Epidermal melanocyte (primary cell): ENCODE results near the gene DRC1.
"Not testable (repeated sequence)": the region's sequence is repeated elsewhere in the genome, so short reads cannot be mapped to it uniquely, and the experiment has no call there.

Source experiments
- DNase-seq: peaks from one replicate; pipeline ENCODE4 v3.0.0; 2011; ENCODE audit warnings: low spot score; ENCODE audit not compliant: insufficient read length

The DRC1 gene

DNA sequence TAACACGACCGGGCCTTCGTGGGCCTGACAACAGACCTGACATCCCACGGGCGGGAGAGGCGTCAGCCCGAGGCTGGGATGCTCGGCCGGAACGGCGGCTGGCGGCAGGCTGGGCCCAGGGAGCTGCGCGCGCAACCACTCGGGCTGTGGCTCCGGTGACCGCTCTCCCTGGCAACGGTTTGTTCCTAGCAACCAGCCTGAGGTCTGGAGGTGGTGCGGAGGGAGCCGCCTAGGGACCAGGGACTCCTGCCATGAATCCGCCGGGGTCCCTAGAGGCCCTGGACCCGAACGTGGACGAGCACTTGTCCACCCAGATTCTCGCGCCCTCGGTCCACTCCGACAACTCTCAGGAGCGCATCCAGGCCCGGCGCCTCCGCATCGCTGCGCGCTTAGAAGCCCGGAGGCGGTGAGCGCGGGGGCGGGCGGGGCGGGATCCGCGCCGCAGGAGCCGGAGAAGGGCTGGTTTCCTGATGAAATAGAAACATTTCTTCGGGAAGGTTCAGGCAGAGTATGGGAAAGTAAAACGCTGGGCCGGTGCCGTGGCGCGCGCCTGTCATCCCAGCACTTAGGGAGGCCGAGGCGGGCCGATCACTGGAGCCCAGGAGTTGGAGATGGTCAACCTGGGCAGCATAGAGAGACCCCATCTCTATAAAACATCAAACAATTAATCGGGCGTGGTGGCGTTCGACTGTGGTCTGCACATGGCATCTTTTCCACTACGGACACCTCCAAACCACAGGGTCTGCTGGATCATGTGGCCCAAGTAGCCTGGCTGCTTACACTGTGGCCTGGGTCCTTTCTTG, at the start of gene DRC1:
TSS of gene DRC1 (plus strand) at position 182 of the 803 bp plus-strand sequence. CDS start at position 252, 70 bp downstream.
- peak; percentile 61 for DNase-seq

DNA sequence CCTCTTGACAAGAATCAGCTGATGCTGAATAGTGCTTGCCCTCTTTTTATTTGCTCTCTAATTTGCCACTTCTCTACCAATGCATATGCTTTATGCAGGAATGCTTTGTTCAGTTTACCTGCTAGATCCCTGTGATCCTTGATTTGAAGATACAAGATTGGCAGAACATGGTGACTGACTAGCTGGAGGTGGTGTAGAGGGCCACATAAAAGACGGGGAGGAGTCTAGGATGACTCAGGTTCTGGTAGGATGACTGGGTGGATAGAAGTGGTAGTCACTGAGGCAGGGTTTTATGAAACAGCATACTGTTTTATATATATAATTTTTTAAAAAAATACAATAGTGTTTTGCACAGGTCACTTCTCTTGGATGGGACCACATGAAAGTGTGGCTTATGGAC, 48.8 kb upstream of the DRC1 start:
- no peak for DNase-seq

- DNase-seq = not testable (repeated sequence)
These were observed 47.3 kb upstream of the DRC1 start for GRCh38 chr2:26354469-26354868.

GRCh38 chr2:26355038-26355995, 46.4 kb upstream of the DRC1 start:
- no peak for DNase-seq

GRCh38 chr2:26356111-26356510, 45.6 kb upstream of the DRC1 start:
- no peak for DNase-seq

DNA sequence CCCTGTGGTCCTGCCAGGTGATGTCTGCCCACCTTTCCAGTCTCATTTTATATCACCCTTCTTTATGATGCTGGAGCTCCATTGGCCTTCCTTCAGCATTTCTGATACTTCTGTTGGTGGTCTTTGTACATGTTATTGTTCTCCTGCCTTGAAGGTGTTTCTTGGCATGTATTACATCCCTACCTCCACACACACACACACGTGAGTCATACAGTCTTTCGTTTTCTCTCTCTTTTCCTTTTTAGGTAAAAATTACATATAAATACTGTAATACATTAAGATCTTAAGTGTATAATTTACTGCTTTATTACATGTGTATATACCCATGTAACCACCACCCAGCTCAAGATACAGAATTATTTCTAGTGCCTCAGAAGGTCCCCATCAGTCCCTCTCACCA, 44.9 kb upstream of the DRC1 start:
- DNase-seq = no peak

DNA sequence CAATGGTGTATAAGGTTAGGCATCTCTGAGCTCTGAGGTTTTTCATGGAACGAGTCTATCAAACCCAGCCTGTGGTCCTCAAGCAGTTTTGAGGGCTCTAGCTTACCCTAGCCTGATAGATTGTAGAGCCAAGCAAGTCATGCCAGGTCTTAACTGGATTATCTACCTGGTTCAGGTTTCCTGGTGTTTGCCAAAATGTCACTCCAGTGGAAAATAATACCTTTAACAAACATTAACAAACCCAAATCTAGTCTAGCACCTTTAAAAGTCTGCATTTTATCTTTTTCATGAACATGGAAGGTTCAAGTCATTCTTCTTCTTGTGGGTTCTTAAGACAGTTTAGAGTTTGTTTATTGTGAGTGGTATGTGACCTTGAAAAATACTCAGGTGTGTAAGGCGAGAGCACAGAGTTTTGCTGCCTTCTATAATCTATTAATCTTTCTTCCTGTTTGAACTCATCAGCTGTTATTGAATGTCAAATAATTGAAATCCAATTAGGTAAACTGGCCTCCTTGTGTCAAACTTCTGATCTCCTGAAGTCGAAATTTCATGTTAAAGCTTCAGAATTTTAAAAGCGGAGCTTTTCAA, 41.7 kb upstream of the DRC1 start:
- no peak for DNase-seq

DNA sequence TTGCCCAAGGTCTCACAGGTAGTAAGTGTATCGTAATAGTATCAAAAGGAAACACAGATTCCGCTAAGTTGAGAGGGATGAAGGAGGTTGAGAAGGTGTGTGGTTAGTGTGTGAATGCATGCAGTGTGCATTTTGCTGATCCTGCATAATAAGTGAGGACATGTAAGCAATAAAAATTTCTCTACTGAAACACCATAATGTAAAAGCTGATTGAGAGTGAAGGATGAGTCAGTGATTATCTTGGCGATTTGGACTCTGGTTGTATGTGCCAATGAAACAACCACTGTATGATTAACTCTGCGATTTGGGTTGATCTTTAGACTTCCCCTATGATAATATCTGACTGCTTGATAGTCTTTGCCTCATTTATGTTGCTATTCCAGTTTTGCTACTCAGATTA, 38.4 kb upstream of the DRC1 start:
- no peak for DNase-seq

- DNase-seq = no peak
These were observed 37.8 kb upstream of the DRC1 start for GRCh38 chr2:26363958-26364357.

DNA sequence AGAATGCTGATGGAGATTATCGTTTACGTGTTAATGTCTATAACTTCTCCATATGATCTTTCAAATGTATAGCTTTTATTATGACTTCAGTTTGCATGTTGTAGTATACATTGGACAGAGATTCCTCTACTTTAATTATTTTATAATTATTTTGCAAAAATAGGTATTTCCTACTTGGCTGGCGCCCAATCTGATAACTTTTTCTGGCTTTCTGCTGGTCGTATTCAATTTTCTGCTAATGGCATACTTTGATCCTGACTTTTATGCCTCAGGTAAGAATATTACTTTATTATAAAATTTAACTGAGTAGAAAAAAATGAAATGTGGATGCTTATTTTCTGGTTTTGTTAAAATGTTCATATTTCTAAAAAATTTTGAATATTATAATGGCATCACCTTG, 37.1 kb upstream of the DRC1 start:
- DNase-seq = no peak

- DNase-seq = no peak
These were observed 34.8 kb upstream of the DRC1 start for GRCh38 chr2:26366957-26367356.

DNA sequence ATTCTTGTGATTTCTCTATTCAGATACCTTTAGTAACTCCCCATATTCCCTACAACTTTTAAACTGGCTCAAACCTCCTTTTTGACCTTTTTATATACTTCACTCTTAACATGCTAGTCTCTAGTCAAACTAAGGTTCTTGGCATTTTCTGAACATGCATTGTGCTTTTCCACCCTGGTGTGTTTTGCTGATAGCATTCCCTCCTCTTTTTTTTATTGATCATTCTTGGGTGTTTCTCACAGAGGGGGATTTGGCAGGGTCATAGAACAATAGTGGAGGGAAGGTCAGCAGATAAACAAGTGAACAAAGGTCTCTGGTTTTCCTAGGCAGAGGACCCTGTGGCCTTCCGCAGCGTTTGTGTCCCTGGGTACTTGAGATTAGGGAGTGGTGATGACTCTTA, 32.1 kb upstream of the DRC1 start:
- DNase-seq = not testable (repeated sequence)

- DNase-seq = not testable (repeated sequence)
These were observed 30.8 kb upstream of the DRC1 start for GRCh38 chr2:26370909-26371308.

DNA sequence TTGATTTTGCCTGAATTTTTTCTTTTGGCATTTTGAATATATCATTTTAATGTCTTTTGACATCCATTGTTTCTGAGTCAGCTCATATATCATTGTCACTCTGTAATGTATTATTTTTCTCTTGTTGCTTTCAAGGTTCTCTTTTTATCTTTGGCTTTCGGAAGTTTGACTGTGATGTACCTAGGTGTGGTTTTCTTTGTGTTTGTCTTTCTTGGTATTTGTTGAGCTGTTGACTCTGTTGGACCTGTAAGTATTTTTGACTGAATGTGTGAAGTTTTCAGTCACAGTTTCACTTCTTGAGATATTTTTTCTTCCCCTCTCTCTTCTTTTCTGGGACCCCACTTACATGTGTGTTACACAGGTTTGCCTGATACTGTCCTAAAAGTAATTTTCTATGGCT, 24.9 kb upstream of the DRC1 start:
- DNase-seq = no peak

DNA sequence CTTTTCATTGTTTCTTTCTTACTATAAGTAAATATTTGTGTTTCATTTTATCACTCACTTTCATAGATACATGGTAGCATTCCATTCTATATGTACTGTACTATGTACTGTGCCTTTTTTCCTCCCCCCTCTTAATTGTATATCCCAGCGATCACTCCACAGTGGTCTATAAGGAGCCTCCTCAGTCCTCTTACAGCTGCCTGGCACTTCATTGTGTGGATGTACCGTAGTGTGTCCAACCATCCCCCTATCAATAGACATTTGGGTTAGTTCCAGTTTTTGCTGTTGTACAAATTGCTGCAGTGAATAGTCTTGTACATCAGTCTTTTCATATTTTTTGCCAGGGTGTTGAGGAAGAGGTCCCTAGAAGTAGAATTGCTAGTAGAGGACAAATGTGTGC, 21.4 kb upstream of the DRC1 start:
- DNase-seq = no peak

- no peak for DNase-seq
These were observed 19.2 kb upstream of the DRC1 start for GRCh38 chr2:26382564-26382963.

- DNase-seq = no peak
These were observed 17.5 kb upstream of the DRC1 start for GRCh38 chr2:26384183-26384582.

GRCh38 chr2:26384597-26384996, 17.1 kb upstream of the DRC1 start:
- no peak for DNase-seq

DNA sequence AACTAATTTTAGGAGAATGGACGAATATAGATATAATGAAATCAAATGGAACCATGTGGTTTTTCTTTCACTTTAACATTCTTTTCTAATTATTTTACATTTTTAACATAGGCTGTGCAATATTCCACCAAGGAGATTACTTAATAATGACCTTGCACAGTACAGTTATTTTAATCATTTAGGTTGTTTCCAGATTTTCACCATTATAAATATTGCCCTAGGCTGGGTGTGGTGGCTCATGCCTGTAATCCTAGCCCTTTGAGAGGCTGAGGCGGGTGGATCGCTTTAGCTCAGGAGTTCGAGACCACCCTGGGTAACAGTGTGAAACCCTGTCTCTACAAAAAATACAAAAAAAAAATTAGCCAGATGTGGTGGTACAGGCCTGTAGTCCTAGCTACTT, 14.5 kb upstream of the DRC1 start:
- no peak for DNase-seq

DNA sequence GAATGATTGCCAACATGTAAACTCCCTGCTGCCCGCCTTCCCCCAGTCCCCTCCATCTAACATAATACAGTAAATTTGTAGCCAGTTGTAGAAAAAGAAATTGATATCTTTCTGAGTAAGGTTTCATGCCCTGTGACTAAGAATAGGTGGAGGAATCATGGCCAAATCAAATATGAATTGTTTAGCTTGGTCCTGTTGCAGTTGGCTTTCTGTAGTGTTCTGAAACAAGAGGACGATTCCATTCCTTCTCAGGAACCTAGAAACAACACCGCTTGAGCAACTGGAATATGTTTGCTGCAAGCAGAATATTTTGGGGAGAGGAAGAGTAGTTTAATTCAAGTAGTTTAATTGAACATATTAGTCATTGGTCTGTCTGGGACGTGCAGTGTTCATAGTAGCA, 7.0 kb upstream of the DRC1 start:
- no peak for DNase-seq

DNA sequence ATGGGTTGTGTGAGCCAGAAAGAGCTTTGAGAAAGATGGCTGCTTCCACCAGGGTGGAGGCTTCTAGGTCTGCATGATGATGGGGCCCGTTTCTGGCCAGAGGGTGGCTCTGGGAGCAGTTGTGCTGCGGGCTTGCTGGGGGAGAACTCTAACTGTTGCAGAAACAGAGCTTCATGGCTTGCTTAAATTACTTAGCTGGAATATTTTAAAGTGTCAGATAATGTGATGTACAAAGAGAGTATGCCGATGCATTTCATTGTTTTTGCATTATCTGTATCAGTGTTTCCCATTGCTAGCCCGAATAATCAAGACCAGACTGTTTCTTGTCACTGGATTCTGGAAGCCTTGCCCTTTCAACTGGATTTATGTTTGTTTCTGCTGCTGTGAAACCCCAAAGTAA, 6.3 kb upstream of the DRC1 start:
- no peak for DNase-seq

DNA sequence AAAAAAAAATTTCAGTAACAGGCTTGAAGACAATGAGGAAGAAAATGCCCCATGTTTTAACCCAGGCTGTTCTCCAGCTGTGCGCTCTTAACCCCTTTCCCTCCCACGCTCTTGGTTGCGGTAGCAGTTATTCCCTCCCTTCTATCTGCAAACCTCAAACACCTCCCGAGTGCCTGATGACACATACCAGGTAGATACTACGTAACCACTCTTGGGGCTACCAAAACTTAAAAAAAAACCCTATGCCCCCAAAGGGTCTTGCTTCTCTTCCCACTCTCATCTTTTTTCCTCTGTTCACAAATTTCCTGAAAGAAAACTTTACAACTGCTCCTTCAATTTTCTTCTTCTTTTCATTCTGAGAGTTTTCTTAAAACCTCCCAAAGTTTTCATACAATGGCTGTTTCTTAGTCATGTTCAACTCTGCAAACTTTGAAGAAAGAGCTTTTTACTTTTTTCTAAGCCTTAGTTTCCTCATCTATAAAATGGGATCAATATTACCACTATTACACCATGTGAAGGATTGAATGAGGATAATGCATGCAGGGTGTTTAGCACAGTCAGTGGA, 4.9 kb upstream of the DRC1 start:
- no peak for DNase-seq
